HG03378 (cell line): ENCODE data around the gene IMPG2.

ENCODE experiments used
- ATAC-seq: cut with Tn5 transposase; IDR thresholded peaks from one replicate; pipeline ENCODE4 v1.9.1; 2021; ENCODE audit warnings: mild to moderate bottlenecking, moderate library complexity; ENCODE audit not compliant: unreplicated experiment

IMPG2 gene

DNA sequence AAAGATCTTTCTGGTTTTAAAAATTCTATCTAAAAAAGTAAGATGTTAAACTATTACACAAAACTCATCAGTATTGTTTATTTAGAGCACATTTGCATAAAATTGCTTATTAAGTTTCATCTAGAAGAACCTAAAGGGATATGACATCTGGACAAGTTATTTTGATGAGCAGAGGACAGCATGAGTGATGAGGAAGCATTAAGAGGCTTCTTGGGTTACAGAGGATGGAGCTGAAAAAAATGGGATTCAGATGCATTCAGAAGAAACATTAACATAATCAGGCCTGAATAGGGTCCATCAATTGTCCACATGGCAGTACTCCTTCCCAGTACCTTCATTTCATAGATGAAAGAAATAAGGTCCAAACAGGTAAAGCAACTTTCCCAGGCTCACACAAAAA, 41.6 kb downstream of the IMPG2 start:
- ATAC-seq: no peak

DNA sequence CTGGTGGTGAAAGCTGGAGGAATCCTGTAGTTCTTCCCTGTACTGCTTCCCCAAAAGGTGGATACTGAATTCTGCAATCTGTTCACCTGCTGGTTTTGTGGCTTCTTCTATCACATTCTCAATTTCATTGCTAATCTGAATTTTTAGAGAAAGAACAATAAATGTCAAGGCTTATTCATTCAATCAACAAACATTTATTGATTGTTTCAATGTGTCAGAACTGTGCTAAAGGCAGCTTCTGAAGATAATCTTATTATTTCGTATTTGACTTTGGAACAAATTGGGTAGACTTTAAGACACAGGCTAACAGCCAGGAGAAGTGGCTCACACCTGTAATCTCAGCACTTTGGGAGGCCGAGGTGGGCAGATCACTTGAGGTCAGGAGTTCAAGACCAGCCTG, 46.8 kb downstream of the IMPG2 start:
- ATAC-seq: no peak

DNA sequence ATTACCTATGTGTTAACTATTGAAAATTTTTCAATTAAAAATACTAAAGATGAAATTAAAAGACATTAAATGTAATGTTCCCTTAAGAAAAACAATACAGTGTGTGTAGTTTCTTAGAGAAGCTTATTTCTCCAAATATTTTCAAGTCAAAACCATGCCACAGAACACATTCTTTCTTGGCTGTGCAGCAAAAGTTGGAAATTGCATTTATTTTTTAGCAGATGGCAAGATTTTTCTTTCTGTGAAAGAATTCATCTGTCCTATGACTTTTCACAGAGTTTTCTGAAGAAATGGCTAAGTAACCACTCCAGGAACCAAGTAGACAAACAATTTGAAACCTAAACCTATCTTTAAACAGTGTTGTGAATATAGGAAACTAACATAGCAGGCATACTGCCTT, 47.2 kb downstream of the IMPG2 start:
- ATAC-seq: no peak

DNA sequence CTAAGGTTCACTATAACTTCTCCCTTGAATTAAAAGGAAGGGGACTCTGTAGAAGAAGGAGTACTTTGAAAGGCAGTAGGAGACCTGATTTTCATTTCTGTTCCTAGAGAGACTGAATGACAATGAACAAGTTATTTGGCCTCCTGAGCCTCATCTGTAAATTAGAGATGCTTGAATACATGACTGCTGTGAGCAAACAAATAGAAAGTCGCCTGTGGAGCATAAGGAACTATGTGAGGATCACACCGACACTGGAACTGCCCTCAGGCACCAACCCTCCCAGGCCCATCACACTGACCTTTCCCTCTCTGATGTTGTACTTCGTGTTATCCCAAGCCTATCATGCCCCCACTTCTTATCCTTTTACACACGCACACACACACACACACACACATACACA, 48.6 kb downstream of the IMPG2 start:
- ATAC-seq: no peak

DNA sequence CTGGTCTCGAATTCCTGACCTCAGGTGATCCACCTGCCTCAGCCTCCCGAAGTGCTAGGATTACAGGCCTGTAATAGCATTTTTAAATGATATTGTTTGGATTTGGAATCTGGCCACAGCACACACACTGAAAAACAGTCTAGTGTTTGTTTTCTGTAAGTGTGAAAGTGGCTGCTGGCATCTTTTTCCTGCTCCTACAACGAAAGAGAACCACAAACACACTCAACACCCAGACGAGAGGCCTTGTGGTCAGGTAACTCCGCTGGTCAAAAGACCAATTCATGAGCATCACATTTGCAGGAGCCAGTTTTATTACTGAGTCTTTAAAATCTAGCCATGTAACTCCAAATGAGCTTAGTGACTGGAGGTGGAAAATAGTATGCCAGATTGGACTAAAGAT, 50.2 kb downstream of the IMPG2 start:
- ATAC-seq: no peak

DNA sequence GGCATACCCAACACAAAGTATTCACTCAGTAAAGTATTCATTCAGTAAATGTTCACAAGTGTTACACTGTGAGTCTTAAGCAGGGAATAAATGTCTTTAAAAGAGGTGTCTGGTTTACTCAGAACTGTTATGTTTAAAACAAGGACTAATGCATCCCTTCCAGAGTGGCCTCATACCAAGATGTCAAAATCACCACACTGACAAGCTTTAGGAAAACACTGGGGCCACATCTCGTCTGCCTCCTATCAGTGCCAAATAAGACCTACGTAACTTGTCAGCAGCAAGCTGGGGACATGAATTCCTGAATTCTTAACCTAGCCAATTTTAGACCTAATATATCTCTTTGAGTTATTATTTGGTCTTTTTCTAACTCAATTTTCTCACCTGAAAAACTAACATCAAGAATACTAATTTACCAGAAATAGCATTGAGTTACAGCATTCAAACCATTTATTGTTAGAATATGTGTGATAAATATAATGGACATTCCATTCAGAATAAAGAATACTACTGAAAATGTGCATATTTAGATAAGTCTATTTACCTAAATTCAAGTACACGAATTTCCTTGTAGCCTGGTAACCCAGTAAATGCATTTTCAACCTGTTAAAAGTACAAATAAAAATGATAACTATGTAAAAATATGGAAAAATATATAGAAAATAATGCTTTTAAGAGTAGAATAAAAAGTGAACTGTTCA, 51.3 kb downstream of the IMPG2 start:
- ATAC-seq: no peak

DNA sequence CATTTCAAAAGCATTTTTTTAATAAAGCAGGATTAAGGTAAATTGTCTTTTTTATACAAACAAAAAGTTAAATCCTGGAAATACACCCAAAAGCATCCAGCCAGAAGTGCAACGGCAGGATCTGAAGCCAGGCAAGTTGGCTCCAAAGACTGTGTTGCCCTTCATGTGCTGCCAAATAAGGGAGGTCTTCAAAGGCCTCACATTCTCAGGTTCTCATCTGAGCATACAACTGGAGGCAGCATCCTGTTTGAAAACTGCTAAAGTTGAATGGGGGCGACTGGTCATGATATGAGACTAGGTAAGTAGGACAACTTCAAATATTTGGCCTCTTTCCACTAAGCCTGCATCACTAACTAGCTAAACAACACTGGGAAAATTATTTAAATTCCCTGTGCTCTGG, 52.2 kb downstream of the IMPG2 start:
- no peak for ATAC-seq

DNA sequence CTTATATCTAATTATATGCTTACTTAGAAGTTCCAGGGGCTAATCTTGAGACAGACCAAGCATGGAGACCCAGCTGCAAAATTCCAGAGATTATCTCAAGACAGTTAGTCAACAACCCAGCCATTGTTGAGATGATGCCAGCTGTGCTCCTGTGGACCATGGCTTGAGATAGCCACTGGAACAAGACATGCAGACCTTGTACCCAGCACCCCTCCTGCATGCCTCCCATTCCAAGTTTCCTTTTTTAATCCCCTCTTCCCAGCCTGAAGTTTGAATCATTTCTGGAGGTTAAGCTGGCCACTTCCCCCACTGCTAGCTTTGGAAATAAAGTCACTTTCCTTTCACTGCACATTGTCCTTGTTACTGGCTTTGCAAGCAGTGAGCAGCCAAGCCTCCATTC, 53.8 kb downstream of the IMPG2 start:
- no peak for ATAC-seq

DNA sequence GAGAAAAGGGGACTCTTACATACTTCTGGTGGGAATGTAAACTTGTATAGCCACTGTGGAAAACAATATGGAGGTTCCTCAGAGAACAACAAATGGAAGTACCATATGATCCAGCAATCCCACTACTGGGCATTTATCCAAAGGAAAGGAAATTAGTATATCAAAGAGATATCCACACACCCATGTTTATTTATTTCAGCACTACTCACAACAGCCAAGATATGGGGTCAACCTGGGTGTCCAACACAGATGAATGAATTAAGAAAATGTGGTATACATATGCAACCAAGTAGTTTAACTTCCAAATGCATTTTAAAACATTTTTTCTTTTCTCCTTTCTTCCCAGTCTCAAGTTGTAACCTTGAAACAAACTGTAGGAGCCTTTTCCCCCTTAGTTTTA, 54.3 kb downstream of the IMPG2 start:
- no peak for ATAC-seq

DNA sequence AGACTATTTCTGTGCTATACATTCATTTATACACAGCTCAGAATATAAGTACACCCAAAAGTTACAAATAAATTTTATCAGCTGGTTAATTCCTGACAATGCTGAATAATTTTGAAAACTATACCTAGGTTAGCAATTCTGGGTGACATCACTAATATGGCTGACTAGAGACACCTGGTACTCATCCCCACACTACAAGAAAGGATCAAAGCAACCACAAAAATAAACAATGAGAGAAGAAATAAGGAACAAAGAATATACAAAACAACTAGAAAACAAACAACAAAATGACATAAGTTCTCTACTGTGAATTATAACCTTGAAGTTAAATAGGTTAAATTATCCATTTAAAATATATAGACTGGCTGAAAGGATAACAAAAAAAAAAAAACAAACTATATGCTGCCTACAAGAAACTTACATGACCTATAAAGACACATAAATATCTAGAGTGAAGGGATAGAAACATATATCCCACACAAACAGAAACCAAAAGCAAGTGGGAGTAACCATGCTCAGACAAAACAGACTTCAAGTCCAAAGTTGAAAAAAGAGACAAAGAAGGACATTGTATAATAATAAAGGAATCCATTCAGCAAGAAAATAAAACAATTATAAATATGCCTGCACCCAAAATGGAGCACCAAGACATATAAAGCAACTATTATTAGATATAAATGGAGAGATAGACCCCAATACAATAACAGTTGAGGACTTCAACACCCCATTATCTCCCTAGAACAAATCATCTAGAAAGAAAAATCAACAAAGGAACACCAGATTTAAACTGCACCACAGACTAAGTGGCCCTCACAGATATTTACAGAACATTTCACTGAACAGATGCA, 57.8 kb downstream of the IMPG2 start:
- ATAC-seq: no peak

DNA sequence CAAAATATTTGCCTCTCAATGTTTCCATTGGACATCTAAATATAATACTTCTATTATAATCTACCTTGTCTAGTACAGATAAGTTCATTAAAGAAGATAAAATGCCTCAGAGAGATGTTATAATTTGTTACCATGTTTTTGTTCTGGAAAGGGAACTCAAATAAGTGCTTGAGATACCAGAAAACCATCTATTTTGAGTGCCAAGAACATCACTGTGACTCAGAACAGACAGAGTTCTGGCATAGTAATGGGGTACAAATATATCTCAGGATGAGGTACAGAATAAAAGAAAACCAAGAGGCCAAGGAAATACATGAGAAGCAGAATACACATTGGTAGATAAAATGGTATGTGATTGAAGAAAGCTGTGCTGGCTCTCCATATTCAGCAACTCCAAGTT, 58.9 kb downstream of the IMPG2 start:
- ATAC-seq: no peak

DNA sequence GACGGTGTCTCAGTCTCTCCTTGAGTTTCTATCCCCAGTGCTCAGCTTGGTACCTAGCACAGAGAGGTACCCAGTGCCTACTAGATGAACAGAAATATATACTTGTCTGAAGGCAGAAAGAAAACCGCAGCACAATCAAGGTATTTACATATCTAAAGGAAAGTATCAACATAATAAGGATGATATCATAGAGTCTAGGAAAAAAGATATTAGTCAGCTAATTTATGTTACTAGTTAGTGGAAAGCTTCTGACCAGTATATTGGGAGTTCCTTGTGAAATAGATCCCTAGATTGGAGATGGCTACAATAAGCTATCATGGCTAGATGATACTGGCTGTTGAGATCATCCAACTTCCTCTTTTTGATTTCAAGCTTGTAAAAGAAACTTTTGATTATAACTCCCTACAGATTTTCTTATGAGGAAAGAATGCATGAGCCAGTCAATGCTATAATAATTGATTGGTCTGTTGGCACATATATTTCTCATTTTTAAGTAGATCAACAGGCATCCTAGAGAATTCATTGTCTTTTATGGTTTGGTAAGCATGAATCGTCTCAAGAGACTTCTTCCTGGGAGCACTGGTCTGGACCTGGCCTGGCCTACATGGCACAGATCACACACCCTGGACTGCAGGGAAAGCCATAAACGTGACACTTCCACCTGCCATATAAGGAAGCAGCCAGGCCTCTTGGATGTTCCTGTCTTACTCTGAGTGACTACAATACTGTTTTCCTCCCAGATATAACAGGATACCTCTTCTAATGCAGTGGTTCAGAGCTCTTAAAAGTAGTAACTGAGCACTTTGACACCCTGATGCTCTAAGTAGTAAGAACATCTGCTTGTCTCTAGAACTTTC, 60.7 kb downstream of the IMPG2 start:
- no peak for ATAC-seq

DNA sequence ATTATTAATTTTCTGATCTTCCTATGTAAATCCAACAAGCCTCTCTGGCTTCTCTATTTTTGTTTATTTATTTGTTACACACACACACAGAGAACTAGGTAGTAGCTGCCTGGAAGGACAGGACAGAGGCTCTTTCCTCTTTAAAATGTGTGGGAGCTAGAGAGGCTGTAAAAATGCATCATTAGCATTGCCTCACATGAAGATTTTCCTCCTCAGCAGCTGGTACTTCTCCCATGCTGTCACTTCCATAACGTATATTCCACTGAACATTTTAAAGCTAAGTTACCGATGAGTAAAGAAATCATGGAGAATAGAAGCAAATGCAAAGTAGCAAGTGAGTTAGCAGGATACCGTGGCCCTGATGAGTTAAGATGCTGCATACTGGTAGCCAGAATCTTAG, 63.9 kb downstream of the IMPG2 start:
- ATAC-seq: no peak

DNA sequence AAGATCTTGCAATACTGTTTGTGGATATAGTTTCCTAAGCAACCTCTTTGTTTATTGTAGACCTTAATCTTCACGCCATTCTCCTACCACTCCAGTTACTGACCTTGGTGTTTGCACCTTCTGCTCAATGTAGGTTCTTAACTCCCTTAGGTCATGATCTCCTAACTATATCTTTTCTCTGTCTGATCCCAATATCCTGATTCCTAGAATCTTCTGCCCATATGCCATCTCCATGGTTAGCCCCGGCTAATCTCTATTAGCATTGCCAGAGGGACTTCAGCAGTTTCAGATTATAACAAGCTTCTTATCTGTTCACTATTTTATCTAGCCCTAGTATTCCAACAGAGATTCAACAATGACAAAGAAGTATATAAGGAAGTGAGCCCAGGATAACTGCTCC, 64.9 kb downstream of the IMPG2 start:
- no peak for ATAC-seq

DNA sequence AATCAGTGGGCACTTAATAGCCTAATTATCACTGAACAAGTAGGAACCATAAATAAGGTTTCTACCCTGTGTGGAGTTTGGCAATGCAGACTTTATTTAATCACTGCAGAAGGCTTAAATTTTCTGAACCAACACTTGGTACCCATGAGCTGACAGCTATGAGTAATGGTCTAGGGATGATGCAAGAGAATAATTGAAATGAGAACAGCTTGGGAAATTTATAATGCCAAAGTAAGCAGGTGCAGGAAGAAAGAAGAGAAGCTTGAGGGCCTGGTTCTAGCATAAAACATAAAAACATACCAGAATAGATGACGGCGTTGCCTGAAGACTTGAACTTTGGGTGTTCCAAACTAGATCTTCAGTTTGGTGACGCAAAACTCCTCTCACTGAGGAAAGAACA, 67.0 kb downstream of the IMPG2 start:
- ATAC-seq: no peak

DNA sequence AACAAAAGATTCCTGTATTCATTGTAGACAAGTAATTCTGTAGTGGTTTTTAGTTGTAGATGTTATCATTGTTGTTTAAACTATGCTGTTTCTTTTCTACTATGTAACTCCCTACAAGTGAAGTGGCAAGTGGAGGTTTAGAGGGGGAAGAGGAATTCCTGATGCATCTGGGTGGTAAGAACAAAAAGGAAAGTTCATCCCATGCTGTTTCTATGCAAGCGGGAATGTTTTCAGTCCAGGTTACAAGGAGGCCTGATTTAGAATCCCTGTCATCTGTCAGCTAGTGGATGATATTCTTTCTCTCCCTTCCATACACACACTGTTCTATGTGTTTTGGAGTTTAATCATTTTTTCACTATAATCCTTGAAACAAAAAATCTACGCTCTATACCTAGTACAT, 67.4 kb downstream of the IMPG2 start:
- no peak for ATAC-seq

DNA sequence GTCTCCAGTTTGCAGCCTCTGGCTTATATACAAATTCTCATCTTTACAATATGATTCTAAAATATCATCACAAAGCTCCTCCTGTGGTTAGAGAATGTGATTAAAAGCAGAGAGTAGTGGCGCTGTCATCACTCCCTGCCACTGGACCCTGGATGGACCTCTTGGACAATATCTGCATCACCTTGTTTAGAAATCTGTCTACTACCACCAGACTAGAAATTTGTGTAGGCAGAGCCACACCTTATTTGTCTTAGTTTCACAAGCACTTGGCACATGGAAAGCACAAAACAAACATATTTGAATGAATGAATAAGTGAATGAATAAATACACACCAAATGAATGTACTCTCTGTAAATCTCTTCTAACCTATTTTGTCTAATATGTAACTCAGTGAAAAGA, 68.1 kb downstream of the IMPG2 start:
- ATAC-seq: no peak

DNA sequence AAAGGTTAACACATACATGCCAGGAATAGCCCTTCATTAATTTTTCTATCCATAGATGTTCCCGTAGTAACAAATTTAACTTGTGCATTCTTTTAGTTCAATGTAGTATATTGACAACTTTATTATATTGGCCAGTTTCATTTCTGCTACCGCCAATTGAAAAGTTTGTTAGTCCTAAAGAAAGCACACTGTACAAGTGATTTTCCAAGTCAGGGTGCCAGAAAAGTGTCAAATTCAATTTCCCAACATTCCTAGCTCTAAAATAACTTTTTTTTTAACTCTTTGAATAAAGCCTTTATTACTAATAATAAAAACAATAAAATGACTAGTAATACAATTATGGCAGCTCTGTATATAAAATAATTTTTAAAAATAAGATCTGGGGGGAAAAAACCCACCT, 68.9 kb downstream of the IMPG2 start:
- no peak for ATAC-seq

DNA sequence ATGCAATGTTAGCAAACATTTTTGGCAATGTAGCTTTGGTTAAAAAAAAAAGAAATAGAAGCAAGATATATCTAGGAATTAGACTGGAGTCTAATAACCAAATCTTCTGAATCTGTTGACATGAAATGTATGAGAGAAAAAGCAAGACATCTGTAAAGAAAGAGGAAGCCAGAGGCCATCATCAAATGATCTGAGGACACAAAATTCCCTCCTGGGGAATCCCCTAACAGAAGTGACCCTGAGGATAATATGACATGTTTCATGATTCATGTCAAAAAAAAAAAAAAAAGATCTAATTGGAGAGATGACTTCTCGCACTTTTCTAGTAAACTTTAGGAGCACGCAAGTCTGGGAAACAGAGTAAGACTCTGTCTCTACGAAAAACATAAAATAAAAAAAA, 70.9 kb downstream of the IMPG2 start:
- no peak for ATAC-seq

DNA sequence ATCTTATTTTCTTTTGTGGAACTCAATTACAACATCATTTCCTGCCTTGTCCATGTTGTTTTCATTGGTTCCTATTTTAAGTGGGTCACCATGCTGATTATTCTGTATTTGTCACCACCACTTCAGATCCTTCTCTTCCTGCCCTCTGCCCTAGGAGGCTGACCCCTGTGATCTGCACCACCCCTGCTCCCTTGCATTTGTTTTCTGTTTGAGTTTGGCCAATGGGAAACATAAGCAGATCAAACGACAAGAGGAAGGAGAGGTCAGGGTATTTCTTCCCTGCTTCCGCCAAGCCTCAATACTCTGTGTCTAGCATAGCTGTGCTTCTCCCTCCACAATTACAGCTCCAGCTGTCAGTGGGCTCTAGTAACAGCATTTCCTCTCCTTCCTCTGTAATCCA, 71.6 kb downstream of the IMPG2 start:
- no peak for ATAC-seq

DNA sequence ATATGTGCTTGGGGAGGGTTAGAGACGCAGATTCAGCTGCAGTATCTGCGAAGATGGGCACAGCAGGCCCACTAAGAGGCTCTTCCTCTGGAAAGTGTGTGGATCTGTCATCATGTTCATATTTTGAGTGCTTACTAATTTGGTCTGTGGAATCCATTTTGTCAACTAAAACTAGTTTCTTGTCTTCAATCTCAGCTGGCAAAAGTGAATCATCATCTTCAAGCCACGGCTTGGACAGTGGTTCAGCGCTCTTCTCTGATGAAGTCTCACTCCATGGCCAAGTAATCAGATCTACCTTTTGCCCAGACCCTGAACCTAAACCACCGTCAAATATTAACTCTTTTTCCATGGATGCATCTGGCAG, 76.2 kb downstream of the IMPG2 start:
- no peak for ATAC-seq
